Activated T-cell treated with anti-CD3 and anti-CD28 coated beads for 24 hours (primary cell): ENCODE measurements around the gene JAG2.

Experiments
- DNase-seq: peaks from one replicate; pipeline ENCODE4 v3.0.0-alpha.2; 2020; ENCODE audit warnings: low read depth

JAG2 gene

GRCh38 chr14:105151084-105151837 is 17.3 kb downstream of the JAG2 start:
- no peak for DNase-seq

- DNase-seq, result no peak
These were observed 18.1 kb downstream of the JAG2 start for GRCh38 chr14:105150368-105151083.

- no peak for DNase-seq
These were observed 18.6 kb downstream of the JAG2 start for GRCh38 chr14:105150026-105150367.

GRCh38 chr14:105149146-105149781 is 19.3 kb downstream of the JAG2 start:
- DNase-seq, result no peak

DNA sequence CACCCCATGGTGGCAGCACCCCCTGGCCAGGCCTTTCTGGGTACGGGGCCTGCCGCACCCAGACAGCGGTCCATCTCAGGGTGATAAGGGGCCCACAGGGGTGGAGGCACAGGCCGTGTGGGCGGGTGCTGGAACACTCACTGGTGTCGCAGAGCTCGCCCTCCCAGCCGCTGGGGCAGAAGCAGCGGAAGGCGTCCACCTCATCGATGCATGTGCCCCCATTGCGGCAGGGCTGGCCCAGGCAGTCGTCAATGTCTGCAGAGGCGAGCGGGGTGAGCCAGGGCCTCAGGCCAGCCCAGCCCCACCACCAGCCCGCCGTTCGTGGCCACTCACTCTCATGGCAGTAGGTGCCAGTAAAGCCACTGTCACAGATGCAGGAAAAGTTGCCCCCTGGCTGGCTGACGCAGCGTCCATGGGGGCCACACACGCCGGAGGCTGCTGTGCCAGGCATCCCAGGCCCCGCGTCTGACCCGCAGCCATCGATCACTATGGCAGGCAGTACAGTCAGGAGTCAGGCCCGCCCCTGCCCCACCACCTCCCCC is 19.9 kb downstream of the JAG2 start:
- DNase-seq, result no peak

GRCh38 chr14:105147671-105148603 is 20.6 kb downstream of the JAG2 start:
- DNase-seq, result no peak

DNA sequence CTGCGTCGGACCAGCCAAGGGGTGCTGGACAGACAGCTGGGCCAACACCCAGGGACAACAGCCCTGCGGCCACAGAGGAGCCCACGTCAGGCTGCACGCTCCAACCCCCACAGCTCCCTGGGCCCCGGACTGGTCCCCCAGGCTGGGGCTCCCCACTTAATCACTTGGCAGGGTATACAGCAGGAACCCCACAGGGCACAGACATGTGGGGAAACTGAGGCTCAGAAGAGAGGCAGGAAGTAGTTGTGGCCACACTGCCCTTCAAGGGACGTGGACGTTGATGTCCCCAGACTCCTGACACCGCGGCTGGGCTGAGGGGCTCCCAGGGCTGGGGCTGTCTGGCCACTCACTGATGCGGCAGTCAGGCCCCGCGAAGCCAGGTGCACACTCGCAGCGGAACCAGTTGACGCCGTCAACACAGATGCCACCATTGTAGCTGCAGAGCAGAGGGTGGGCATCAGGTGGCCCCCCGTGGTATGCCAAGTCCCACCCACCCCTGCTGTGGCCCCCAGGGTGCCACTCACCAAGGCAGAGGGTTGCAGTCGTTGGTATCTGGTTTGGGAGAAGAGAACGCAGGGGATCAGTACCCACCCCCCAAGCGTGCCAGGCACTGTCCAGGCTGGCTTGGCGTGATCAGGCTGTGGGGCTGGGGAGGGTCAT is 21.5 kb downstream of the JAG2 start:
- DNase-seq, result no peak

- DNase-seq, result no peak
These were observed 22.2 kb downstream of the JAG2 start for GRCh38 chr14:105146181-105146975.

- no peak for DNase-seq
These were observed 23.0 kb downstream of the JAG2 start for GRCh38 chr14:105145381-105146180.

GRCh38 chr14:105144666-105145380 is 23.8 kb downstream of the JAG2 start:
- DNase-seq, result no peak

DNA sequence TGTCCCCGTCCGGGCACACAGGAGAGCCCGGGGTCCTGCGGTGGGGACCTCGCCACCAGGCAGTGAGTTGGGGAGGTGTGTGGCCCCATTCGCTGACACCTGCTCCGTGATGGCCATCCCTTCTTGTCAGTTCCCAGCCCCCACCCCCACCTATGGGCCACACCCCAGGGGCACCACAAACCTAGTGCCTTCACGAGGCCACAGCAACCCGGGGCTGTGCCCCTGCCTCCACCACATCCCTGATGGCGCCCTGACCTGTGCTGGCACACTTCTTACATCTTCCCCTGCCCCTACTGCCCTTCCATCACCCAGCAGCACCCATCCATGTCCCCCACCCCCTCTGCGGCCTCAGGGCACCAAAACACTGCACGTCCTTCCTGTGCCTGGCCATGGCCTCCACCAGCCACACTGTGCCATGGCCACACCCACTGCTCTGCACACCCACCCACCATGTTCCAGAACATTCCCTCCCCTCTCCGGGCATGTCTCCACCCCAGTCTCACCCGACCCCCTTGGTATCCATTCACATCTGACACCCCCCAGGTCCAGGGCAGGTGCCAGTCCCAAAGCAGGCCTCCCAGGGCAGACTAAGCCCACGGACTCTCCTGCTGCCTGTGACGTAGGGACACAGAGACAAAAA is 24.4 kb downstream of the JAG2 start:
- no peak for DNase-seq

- no peak for DNase-seq
These were observed 25.0 kb downstream of the JAG2 start for GRCh38 chr14:105143451-105144025.

DNA sequence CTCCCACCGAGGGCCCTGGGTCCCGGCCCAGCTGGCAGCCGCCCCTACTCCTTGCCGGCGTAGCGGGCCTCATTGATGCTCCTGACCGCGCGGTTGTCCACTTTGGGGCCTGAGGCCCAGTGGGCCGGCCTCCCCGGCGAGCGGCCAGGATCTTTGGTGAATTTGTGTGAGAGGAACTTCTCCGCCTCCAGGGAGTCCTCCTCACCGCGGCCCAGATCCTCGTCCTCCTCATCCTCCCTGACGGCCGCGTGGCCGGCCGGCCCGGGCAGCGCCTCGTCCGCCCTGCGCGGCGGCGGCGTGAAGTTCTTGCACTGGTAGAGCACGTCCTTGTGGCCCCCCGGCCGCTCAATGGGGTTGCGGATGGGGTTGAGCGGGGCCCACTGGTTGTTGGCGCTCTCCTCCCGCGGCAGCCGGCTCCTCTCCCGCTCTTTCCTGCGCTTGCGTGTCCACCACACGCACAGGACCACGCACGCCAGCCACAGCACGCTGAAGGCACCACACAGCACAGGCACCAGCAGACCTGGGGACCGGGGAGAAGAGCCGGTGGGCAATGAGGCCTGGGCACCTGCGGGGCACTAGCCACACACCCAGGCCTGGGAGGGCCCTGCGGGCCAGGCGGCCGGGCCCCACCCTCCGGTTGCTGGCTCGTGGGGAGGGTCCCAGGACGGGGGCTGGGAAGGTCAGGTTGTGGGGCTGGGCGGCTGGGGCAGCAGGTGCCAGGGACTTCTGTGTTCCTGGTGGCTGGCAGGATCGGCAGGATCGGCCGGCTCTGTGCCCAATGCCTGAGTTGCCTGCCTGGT is 25.7 kb downstream of the JAG2 start:
- no peak for DNase-seq

GRCh38 chr14:105141486-105142281 is 26.9 kb downstream of the JAG2 start:
- DNase-seq, result no peak

- no peak for DNase-seq
These were observed 27.6 kb downstream of the JAG2 start for GRCh38 chr14:105141026-105141425.

DNA sequence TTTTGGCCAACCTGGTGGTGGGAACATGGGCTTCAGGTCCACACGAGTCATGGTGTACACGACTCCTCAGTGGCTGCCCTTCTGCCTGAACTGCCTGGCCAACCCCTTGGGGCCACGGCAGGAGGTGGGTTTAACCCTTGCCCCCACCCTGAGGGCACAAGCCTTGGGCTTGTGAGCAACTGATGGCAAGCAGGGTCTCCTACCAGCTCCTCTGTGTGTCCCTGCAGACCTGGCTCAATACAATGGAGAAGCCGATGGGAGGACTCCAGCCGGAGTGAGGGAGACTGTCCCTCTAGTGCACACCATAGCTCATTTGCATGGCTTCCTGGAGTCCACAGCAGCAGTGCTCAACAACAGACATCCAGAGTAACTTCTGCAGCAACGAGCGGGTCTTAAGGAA is 28.0 kb downstream of the JAG2 start:
- DNase-seq, result no peak
